Measurements from ENCODE around the gene RXFP1.

Gene RXFP1

DNA sequence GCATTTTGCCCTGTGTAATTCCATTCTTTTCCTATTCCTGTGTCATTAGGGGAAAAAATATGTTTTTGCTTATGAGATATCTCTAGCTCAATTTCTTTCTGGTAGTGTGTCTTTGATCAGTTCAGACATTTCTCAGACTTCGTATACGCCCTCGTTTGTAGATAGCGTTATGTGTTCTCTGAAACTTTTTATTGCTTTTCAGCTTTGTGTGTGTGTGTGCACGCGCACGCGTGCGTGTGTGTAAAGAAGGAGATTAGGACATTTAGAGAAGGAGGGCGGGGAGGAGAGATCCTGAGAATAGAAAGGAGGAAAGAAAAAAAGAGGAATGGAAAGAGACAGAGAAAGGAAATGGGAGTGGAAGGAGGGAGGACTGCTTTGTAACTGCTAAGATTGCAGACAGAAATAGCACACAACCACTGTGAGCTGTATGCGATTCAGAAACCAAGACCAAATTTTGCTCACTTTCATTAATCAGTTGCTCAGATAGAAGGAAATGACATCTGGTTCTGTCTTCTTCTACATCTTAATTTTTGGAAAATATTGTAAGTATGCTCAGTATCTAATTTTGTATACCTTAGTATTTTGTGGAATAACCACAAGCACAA lies at the start of gene RXFP1:
TSS of gene RXFP1 (plus strand) at position 399 of the 605 bp plus-strand sequence. CDS start at position 494, 95 bp downstream.
- DNase-seq (ENCODE audit: low spot score), result no peak

DNA sequence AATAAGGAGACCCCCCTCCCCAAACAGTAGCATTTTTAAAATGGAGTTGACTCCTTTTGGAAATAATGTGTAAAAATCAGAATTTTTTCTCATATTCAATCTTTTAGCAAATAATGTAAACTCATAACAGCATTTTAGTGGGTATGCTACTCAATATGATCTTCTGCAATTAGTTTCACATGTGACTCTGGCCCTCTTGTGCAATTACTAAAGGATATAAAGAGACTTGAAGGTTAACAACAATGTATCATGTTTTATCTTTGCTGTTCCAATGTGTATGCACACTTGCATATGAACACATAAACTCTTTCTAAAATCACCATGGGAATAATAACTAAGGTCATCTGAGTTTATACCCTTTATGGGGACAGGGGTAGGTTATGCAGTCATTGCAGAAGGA lies 39.9 kb upstream of the RXFP1 start:
- DNase-seq (ENCODE audit: low spot score), result no peak

GRCh38 chr4:158484173-158484885 lies 37.4 kb upstream of the RXFP1 start:
- no peak for DNase-seq (ENCODE audit: low spot score)

GRCh38 chr4:158490629-158491028 lies 31.1 kb upstream of the RXFP1 start:
- no peak for DNase-seq (ENCODE audit: low spot score)

GRCh38 chr4:158492391-158492790 lies 29.3 kb upstream of the RXFP1 start:
- DNase-seq (ENCODE audit: low spot score), result no peak

DNA sequence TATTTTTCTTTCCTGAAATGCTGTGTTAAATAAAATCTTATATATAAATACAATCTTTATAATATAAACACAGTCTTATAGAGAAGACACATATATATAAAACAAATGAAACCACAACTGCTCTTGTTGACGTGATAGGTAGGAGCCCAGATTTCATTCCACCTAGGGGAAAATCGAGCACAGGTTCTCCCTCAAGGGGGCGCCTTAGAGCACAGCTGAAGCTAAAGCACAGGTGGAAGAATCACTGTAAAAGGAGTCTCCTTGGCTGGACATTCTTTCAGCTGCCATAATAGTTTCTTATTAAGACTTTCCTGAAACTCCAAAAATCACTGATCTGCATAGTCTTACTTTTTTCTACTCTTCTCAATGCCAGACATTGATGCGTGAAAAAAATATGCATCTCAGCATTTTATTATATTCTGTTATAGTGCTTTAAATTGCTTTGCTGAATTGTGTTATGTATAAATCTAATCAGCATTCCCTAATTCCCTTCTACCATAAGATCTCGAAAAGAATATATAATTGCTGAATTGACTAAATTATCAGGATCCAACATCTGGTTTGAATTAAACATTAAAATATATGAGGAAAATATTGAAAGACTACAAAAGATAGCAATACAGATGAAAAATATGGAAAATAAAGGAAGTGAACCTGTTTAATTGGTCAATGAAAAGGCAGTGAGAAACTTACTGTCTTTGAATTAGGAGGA lies 25.5 kb upstream of the RXFP1 start:
- no peak for DNase-seq (ENCODE audit: low spot score)

- DNase-seq (ENCODE audit: low spot score), result no peak
Measured at GRCh38 chr4:158500054-158500453, 21.6 kb upstream of the RXFP1 start.

GRCh38 chr4:158513256-158513655 lies 8.4 kb upstream of the RXFP1 start:
- no peak for DNase-seq (ENCODE audit: low spot score)

- DNase-seq (ENCODE audit: low spot score), result no peak
Measured at GRCh38 chr4:158519226-158519625, 2.5 kb upstream of the RXFP1 start.

DNA sequence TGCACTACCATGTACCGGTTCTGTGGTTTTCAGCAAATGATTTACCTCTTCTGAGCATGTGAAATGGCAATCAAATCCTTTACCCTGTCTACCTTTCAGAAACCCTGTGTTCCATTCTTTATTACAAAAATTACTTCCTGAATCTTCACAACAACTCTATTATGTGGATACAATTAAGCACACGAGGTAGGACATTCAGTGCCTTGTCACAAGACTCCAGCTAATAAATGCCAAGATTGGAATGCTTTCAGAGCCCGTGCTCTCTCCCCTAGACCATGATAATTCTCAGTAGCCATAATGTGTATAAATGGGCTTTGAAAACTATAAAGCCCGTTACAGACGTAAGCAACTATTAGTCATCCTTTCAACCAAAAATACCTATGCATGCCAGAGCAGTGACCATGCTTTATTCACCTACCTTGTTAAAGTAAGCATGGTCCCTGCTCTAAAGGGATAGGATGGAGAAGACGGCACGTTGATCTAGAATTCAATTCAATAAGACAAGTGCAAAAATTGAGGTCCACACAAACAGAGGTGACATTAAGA lies 2.4 kb downstream of the RXFP1 start:
- DNase-seq (ENCODE audit: low spot score), result no peak

GRCh38 chr4:158527516-158527915 lies 5.8 kb downstream of the RXFP1 start:
- no peak for DNase-seq (ENCODE audit: low spot score)

DNA sequence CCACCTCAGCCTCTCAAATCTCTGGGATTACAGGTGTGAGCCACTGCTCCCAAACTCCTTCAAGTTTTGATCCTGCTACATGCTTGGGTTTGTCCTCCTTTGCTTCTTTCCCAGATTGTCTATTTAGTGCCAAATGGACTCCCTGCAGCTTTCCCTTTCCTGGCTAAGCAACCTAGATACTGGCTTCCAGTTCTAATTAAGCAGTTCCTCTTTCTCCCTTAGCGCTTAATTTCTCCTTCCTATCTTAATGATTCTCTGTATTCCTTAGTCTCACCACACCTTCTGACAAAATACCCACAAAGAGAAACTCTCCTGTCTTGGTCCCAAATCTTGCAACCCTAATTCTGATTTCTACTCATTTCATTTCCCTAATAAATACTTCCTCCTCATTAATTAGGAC lies 7.8 kb downstream of the RXFP1 start:
- no peak for DNase-seq (ENCODE audit: low spot score)

DNA sequence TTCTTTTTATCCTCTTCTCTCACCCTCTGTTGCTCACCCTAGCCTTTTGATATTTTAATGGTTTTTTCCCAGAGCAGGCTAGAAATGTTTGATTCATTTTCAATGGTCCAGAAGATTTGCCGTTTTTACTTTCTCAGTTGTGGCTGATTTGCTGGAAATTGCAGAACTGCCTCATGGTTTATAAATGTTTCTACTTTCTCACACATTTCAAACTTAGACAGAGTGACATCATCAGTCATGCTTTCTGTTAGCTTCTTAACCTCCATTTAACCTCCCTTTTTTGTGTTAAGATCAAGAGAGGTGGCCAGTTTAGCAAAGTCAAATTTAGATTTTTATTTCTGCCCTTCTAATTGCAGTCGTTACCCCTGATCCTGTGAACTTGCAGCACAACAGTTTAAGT lies 8.7 kb downstream of the RXFP1 start:
- DNase-seq (ENCODE audit: low spot score), result no peak

DNA sequence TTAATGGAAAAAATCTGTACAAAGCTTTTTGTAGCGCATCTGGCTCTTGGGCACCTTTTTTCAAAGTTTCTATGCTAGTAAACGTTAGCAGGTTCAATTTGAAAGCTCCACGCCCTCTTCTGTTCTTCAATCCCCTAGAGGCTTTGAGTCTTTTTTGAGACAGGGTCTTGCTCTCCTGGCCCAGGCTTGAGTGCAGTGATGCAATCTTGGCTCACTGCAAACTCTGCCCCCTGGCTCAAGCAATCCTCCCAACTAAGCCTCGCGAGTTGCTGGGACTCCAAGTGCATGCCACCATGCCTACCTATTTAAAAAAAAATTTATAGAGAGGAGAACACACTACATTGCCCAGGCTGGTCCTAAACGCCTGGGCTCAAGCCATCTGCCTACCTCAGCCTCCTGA lies 9.2 kb downstream of the RXFP1 start:
- no peak for DNase-seq (ENCODE audit: low spot score)

DNA sequence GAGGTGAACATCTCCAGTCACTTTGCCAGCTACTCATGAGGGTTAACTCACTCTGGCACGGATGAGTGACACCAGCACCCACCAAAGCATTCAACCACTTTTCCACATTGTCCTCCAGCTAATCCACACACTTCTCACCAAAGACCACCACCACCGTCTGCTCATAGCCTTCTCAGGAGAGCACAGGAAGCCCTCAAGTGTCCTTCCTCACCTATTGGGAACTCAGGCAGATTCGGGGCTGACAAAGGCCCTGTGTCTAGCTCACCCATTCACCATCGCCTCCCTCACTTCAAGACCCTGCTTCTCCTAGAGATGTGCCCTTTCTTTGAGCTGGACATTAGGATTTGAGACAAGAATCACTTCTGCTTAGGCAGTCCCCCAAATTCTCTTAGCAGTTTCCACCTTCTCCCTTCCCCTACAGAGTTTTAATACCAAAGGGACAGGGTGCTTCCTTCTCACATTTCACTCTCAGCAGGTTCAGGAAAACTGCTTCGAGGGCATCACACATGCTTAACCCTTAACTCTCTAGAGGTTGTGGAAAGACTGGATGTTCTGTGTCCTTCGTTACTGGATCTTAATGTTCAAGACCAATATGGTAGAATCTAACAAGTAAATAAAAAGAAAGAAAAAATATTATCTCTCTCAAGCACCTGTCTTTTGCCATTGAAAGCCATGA lies 11.0 kb downstream of the RXFP1 start:
- DNase-seq (ENCODE audit: low spot score), result no peak

- DNase-seq (ENCODE audit: low spot score), result no peak
Measured at GRCh38 chr4:158534727-158535126, 13.0 kb downstream of the RXFP1 start.

GRCh38 chr4:158535130-158535614 lies 13.5 kb downstream of the RXFP1 start:
- no peak for DNase-seq (ENCODE audit: low spot score)

- no peak for DNase-seq (ENCODE audit: low spot score)
Measured at GRCh38 chr4:158536833-158537232, 15.2 kb downstream of the RXFP1 start.

- DNase-seq (ENCODE audit: low spot score), result no peak
Measured at GRCh38 chr4:158538176-158538575, 16.5 kb downstream of the RXFP1 start.

DNA sequence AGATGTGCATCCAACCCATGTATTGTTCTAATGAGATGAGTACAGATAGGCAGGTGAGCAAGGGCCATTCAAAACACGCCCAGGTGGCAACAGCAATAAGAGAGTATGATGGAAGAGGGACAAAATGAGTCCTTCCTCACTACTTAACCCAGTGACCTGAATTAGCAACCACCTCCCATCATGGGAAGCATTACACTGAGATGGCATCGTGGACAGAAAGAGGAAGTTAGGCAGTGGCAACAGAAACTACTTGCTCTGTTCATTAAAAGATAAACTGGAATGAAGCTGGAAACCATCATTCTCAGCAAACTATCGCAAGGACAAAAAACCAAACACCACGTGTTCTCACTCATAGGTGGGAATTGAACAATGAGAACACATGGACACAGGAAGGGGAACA lies 17.2 kb downstream of the RXFP1 start:
- no peak for DNase-seq (ENCODE audit: low spot score)

GRCh38 chr4:158540125-158540907 lies 18.6 kb downstream of the RXFP1 start:
- no peak for DNase-seq (ENCODE audit: low spot score)
